OCI-LY3 (cell line): ENCODE measurements around the gene INCA1.

Experiments
- H2AFZ ChIP-seq: fragments of 200-600, 300-600 bp; shearing (Covaris generic); 2 replicates; pipeline ENCODE4 v1.6.0; 2014; ENCODE audit warnings: antibody characterized with exemption, low read depth, low read length
- H3K27ac ChIP-seq: fragments of 200-600, 300-600 bp; sonication (generic); 2 replicates; pipeline ENCODE4 v1.5.1; 2014; ENCODE audit warnings: mild to moderate bottlenecking, low read length, moderate library complexity, mixed read lengths
- H3K27me3 ChIP-seq: fragments of 200-600, 300-600 bp; sonication (generic); 2 replicates; pipeline ENCODE4 v1.6.1; 2014; ENCODE audit warnings: low read depth, low read length, mixed read lengths
- H3K36me3 ChIP-seq: fragments of 200-600, 300-600 bp; sonication (generic); replicated peaks from 2 replicates; pipeline ENCODE3; 2014; ENCODE audit warnings: low read depth, low read length, mixed read lengths
- H3K4me1 ChIP-seq: fragments of 300-600, 200-600 bp; sonication (generic); 2 replicates; pipeline ENCODE4 v1.6.1; 2014; ENCODE audit warnings: low read length, mixed read lengths
- H3K4me2 ChIP-seq: fragments of 200-600, 300-600 bp; sonication (generic); 2 replicates; pipeline ENCODE4 v1.6.1; 2014; ENCODE audit warnings: low read length, mixed read lengths
- H3K4me3 ChIP-seq: fragments of 300-600, 200-600 bp; sonication (generic); 2 replicates; pipeline ENCODE4 v1.5.1; 2014; ENCODE audit warnings: antibody characterized with exemption, mild to moderate bottlenecking, low read length, moderate library complexity
- H3K79me2 ChIP-seq: fragments of 300-600, 200-600 bp; shearing (Covaris generic); 2 replicates; pipeline ENCODE4 v1.6.1; 2014; ENCODE audit warnings: mild to moderate bottlenecking, low read length, mixed read lengths
- H3K9ac ChIP-seq: fragments of 300-600, 200-600 bp; shearing (Covaris generic); 2 replicates; pipeline ENCODE4 v1.6.0; 2014; ENCODE audit warnings: mild to moderate bottlenecking, low read length, moderate library complexity
- H3K9me3 ChIP-seq: fragments of 200-600, 300-600 bp; shearing (Covaris generic); 2 replicates; pipeline ENCODE4 v1.6.1; 2014; ENCODE audit warnings: low read length, mixed read lengths; ENCODE audit not compliant: insufficient read depth
- H4K20me1 ChIP-seq: fragments of 200-600, 300-600 bp; sonication (generic); 2 replicates; pipeline ENCODE4 v1.6.1; 2016; ENCODE audit warnings: low read length, mixed read lengths; ENCODE audit not compliant: insufficient read depth
- EZH2phosphoT487 ChIP-seq: fragments of 200-600 bp; shearing (Covaris generic); IDR thresholded peaks from 2 replicates; pipeline ENCODE4 v1.6.1; 2018; ENCODE audit warnings: antibody characterized with exemption, mixed run types, low read depth
- TF ChIP-seq, protein P1 (sequence below): fragments of 200-600, 300-600 bp; sonication (generic); IDR thresholded peaks from 2 replicates; pipeline ENCODE4 v1.5.1; 2014; ENCODE audit warnings: antibody characterized with exemption, low read length, low read depth

Gene INCA1

DNA sequence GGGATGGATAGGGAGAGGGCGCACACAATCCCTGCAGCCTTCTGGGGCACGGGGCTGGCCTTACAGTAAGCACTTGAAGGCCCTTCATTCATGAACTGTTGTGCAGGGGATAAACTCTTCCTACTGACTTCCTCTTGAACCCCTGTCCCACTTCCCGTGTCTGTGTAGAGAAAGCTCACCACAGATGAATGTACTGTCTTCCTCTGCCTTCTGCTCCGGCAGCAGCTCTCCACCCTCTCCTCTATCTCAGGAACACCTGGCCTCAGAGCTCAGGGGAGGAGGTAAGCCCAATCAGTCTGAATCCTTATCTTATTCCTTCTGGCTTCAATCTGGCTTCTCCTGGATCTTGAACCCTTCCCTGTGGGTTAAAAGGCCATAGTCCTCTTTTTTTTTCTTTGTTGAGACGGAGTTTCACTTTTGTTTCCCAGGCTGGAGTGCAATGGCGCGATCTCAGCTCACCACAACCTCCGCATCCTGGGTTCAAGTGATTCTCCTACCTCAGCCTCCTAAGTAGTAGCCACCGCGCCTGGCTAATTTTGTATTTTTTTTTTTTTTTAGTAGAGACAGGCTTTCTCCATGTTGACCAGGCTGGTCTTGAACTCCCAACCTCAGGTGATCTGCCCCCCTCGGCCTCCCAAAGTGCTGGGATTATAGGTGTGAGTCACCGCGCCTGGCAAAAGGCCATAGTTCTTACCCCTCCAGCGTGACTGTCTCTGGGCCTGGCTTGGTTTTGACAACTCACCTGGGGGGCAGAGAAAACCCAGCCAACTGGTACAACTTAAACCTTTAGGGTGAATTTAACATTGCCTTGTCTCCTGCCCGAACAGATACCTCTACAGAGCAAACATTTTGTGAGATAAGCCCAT is 45.1 kb upstream of the INCA1 start:
- H3K4me1 ChIP-seq: no peaks in the 10 kb centered on the region
- H3K9ac ChIP-seq: no peak overlapping the region
- H3K9me3 ChIP-seq: no peaks in the 10 kb centered on the region
- no peak overlapping the region for H2AFZ ChIP-seq
- no peaks in the 10 kb centered on the region for H3K79me2 ChIP-seq
- no peaks in the 10 kb centered on the region for H3K36me3 ChIP-seq
- no peaks in the 10 kb centered on the region for H4K20me1 ChIP-seq
- TF ChIP-seq, protein P1, sequence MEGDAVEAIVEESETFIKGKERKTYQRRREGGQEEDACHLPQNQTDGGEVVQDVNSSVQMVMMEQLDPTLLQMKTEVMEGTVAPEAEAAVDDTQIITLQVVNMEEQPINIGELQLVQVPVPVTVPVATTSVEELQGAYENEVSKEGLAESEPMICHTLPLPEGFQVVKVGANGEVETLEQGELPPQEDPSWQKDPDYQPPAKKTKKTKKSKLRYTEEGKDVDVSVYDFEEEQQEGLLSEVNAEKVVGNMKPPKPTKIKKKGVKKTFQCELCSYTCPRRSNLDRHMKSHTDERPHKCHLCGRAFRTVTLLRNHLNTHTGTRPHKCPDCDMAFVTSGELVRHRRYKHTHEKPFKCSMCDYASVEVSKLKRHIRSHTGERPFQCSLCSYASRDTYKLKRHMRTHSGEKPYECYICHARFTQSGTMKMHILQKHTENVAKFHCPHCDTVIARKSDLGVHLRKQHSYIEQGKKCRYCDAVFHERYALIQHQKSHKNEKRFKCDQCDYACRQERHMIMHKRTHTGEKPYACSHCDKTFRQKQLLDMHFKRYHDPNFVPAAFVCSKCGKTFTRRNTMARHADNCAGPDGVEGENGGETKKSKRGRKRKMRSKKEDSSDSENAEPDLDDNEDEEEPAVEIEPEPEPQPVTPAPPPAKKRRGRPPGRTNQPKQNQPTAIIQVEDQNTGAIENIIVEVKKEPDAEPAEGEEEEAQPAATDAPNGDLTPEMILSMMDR: no peak
- no peak for TF ChIP-seq EZH2phosphoT487
- H3K27me3 ChIP-seq: no peaks in the 10 kb centered on the region
- no peak overlapping the region for H3K4me3 ChIP-seq
- no peak overlapping the region for H3K27ac ChIP-seq
- no peak overlapping the region for H3K4me2 ChIP-seq

GRCh38 chr17:5035315-5035714 is 38.0 kb upstream of the INCA1 start, which contains the start of gene SLC52A1:
TSS of gene SLC52A1 (minus strand) at chr17:5035426. CDS start at chr17:5034606, 820 bp downstream.
- Histone ChIP-seq H3K4me1 (peaks cover 10% of the 10 kb centered on the region; the same call in 1 of the 2 replicates), H4K20me1 (no peaks in the 10 kb centered on the region), H3K36me3 (no peaks in the 10 kb centered on the region), H2AFZ (no peak within 1 kb of the TSS), H3K9ac (no peak within 1 kb of the TSS), H3K4me2 (peak within 1 kb of the TSS; percentile 23), H3K9me3 (no peaks in the 10 kb centered on the region), H3K79me2 (no peaks in the 10 kb centered on the region), H3K27me3 (no peaks in the 10 kb centered on the region), H3K4me3 (peak within 1 kb of the TSS; percentile 68), H3K27ac (no peak within 1 kb of the TSS)
- TF ChIP-seq, protein P1: no peak
- TF ChIP-seq EZH2phosphoT487: no peak

DNA sequence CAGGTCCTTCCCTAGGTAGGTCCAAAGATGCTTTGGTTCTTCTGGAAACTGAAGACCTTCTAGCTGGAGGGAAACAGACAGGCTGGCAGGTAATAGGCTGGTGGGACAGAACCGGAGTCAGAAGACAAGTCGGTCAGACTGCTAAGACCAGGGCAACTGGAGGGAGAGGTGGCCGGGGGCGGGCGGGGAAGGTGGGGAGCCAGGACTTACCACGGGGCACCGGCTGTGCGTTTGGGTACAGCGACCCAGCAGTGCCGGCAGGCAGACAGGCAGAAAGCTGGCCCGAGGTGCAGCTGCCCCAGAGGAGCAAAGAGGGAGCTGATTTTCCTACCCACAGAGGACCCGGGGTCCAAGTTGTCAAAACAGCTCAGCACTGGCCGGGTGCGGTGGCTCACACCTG is 37.3 kb upstream of the INCA1 start:
- Histone ChIP-seq H3K27me3 (no peaks in the 10 kb centered on the region), H3K4me2 (peak overlapping the region; percentile 23; the same call in 1 of the 2 replicates), H3K9me3 (no peaks in the 10 kb centered on the region), H3K27ac (no peak overlapping the region), H3K4me3 (peak overlapping the region; percentile 68; the same call in 1 of the 2 replicates), H3K9ac (no peak overlapping the region), H2AFZ (no peak overlapping the region), H4K20me1 (no peaks in the 10 kb centered on the region), H3K4me1 (peaks cover 10% of the 10 kb centered on the region; the same call in 1 of the 2 replicates), H3K79me2 (no peaks in the 10 kb centered on the region), H3K36me3 (no peaks in the 10 kb centered on the region)
- no peak for TF ChIP-seq EZH2phosphoT487
- TF ChIP-seq, protein P1: no peak

DNA sequence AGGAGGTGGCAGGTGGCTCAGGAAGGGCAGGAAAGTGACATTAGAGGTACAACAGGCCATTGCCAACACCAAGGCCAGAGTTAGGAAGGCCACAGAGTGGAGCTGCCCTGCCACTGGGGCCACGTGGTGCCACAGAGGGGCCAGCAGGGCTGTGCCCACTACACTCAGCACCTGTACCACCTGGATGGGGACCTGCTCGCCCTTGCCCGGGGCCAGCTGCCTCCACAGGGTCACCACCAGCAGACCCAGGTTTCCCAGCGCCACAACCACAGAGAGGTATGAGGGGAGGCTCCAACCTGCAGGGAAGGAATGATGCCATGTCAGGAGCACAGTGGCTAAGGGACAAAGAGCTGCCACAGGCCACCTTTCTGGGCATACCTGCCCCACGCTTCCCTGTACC is 36.7 kb upstream of the INCA1 start:
- Histone ChIP-seq H3K4me3 (no peak overlapping the region), H3K9ac (no peak overlapping the region), H3K27ac (no peak overlapping the region), H2AFZ (no peak overlapping the region), H3K9me3 (no peaks in the 10 kb centered on the region), H4K20me1 (no peaks in the 10 kb centered on the region), H3K36me3 (no peaks in the 10 kb centered on the region), H3K27me3 (no peaks in the 10 kb centered on the region), H3K4me2 (no peak overlapping the region), H3K79me2 (no peaks in the 10 kb centered on the region), H3K4me1 (peaks cover 10% of the 10 kb centered on the region; the same call in 1 of the 2 replicates)
- TF ChIP-seq EZH2phosphoT487: no peak
- TF ChIP-seq, protein P1: no peak
